Choroid plexus epithelial cell (primary cell): ENCODE data around the gene KRTAP4-12.
"Not testable (repeated sequence)": the region's sequence is repeated elsewhere in the genome, so short reads cannot be mapped to it uniquely, and the experiment has no call there.

Experiments used
- DNase-seq: peaks from one replicate; pipeline ENCODE4 v3.0.0-alpha.2; 2010; ENCODE audit warnings: low read depth
- H3K4me3 ChIP-seq: 2 replicates; pipeline ENCODE4 v1.5.1; 2011; ENCODE audit warnings: low read depth, mild to moderate bottlenecking, control low read depth, low read length, moderate library complexity
- TF ChIP-seq, protein P1 (sequence below): conservative IDR thresholded peaks from 2 replicates; pipeline ENCODE4 v1.5.1; 2011; ENCODE audit warnings: low read depth, mild to moderate bottlenecking, control low read depth, inconsistent platforms, low read length, moderate library complexity

The KRTAP4-12 gene

DNA sequence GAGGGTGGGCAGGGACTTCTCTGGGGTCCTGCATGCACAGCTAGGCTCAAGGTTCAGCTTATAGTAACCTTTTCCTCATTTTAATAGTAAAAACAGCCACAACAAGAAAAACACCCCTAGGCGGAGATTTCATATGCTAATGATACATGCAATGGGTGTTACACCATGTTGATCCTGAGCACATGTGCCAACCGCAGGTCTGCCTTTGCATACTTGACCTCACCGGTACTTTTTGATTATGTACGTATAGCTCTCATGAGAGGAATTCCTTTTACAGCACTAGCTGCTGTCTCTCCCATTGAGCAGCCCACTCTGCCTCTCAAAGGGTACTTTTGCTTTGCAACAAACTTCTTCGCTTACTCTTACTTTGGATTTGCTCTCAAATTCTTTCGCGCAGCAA, 27.9 kb downstream of the KRTAP4-12 start:
- DNase-seq = no peak

DNA sequence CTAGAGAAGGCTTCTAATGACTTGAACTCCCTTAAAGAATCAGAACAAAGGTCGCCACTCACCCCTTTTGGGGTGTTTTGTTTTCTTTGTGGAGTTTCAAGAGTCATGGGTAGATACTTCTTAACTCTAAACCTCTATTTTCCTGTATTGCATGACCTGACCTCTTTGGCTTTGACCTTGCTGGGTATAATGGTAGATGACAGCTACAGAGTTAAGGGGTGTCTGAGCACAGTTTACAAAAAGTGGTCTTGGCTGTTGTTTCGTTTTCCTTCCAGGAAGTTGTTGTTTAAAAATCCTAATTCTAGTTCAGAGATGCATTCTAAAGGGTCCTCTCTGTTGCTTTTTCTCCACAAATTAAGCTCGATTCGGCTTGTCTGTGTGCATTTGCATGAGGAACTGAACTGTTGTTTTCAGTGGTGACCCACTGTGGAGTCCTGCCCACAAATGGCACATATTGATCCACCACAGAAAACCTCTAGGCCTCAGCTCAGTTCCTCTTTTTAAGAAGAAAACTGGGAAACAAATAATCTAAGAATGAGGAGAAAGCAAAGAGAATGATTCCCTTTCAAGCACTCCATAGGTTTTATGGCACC, 35.1 kb downstream of the KRTAP4-12 start:
- not testable (repeated sequence) for DNase-seq

More for the DNA sequence above, 27.9 kb downstream of the KRTAP4-12 start:
- TF ChIP-seq, protein P1, sequence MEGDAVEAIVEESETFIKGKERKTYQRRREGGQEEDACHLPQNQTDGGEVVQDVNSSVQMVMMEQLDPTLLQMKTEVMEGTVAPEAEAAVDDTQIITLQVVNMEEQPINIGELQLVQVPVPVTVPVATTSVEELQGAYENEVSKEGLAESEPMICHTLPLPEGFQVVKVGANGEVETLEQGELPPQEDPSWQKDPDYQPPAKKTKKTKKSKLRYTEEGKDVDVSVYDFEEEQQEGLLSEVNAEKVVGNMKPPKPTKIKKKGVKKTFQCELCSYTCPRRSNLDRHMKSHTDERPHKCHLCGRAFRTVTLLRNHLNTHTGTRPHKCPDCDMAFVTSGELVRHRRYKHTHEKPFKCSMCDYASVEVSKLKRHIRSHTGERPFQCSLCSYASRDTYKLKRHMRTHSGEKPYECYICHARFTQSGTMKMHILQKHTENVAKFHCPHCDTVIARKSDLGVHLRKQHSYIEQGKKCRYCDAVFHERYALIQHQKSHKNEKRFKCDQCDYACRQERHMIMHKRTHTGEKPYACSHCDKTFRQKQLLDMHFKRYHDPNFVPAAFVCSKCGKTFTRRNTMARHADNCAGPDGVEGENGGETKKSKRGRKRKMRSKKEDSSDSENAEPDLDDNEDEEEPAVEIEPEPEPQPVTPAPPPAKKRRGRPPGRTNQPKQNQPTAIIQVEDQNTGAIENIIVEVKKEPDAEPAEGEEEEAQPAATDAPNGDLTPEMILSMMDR = no peak
- H3K4me3 ChIP-seq = no peak overlapping the region

DNA sequence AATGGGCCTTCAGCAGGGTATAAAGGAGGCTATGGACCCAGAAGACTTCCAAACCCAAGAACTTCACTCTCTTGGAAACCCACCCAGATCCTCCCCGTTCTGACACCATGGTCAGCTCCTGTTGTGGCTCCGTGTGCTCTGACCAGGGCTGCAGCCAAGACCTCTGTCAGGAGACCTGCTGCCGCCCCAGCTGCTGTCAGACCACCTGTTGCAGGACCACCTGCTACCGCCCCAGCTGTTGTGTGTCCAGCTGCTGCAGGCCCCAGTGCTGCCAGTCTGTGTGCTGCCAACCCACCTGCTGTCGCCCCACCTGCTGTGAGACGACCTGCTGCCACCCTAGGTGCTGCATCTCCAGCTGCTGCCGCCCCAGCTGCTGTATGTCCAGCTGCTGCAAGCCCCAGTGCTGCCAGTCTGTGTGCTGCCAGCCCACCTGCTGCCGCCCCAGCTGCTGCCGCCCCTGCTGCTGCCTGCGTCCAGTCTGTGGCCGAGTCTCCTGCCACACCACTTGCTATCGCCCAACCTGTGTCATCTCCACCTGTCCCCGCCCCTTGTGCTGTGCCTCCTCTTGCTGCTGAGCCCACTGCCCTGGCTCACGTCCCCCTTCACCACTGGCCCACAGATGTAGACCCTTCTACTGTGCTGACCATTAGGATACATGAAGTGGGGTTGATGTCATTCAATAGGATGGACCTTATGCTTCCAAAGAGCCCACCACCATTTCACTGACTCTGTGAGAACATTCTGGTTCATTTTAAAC, 39.7 kb downstream of the KRTAP4-12 start, which contains the start of gene KRTAP4-7:
TSS of gene KRTAP4-7 (plus strand) at position 51 of the 757 bp plus-strand sequence. CDS start at position 108, 57 bp downstream.
- H3K4me3 ChIP-seq, DNase-seq: not testable (repeated sequence)

More for the DNA sequence above, 35.1 kb downstream of the KRTAP4-12 start:
- not testable (repeated sequence) for H3K4me3 ChIP-seq

DNA sequence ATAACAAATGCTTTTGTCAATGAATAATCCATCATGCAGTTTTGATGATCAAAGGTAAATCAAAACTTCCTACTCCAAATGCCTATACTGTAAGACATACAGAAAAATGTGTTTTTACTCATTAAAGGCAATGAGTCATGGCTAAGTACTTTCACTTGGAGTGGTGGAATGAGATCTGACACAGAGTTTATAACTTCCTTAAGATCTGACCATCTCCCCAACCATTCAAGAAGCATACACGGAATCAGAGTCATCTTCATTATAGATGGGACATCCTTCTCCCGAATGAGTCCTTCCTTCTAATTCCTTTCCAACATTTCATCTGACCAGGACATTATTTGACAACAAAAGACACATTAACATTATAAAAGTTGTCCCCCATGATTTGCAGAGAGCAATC, 40.6 kb downstream of the KRTAP4-12 start:
- DNase-seq, H3K4me3 ChIP-seq: not testable (repeated sequence)

GRCh38 chr17:41082626-41083025, 41.4 kb downstream of the KRTAP4-12 start:
- no peak overlapping the region for H3K4me3 ChIP-seq
- TF ChIP-seq, protein P1 = no peak
- no peak for DNase-seq

DNA sequence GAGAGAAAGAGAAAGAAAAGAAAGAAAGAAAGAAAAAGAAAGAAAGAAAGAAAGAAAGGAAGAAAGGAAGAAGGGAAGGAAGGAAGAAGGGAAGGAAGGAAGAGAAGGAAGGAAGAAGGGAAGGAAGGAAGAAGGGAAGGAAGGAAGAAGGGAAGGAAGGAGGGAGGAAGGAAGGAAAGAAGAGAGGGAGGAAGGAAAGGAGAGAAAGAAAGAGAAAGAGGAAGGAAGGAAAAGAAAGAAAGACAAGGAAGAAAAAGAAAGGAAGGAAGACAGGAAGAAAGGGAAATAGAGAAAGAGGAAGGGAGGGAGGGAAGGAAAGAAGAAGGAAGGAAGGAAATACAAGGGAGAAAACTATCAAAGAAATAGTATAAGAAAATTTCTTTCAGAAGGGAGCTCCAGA, 47.2 kb downstream of the KRTAP4-12 start:
- no peak overlapping the region for H3K4me3 ChIP-seq
- TF ChIP-seq, protein P1 = no peak
- no peak for DNase-seq

DNA sequence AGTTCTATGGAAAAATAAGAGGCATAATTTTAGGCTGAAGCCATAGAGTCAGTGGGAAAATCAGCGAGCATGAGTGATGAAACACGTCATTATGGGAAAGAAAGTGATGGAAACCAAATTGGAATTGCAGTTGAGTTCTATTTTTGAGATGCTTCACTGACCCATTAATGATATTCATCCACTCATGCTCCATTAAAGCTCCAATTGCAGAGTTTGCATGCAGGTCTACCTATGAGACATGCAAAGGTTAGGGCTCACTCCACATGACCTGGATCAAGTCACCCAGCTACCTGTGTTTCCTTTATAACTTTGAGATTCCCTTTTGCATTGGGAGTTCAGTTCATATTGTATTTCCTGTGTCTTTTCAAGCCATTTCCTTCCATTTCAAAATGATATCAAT, 50.3 kb downstream of the KRTAP4-12 start:
- TF ChIP-seq, protein P1 = no peak
- no peak for DNase-seq
- H3K4me3 ChIP-seq = no peak overlapping the region
